A673 (cell line): Measurements from ENCODE around the gene PACRG. TPM values are rescaled to one million over a fixed set of nuclear protein-coding genes. Genes with fewer than 3 reads are reported as not detected.

Experiments used
- BruUV-seq: library from RNA; stranded (reverse); fragments of 400-500 nt; replicated peaks from 2 replicates; lab custom pipeline; 2021; lab: Mats Ljungman, UMichigan
- CTCF ChIA-PET: fragments of 300-600 bp; sonication (Branson Sonifier 250); formaldehyde crosslinking; loops from one replicate; lab custom pipeline; 2022; ENCODE audit warnings: antibody characterized with exemption; lab: Charles Lee
- POLR2A ChIA-PET: fragments of 300-600 bp; sonication (Branson Sonifier 250); formaldehyde crosslinking; loops from one replicate; lab custom pipeline; 2022; ENCODE audit warnings: antibody characterized with exemption; ENCODE audit not compliant: low non-redundant PET; lab: Charles Lee
- DNase-seq: peaks from one replicate; pipeline ENCODE4 v3.0.0-alpha.2; 2015; ENCODE audit warnings: low spot score
- H3K27ac ChIP-seq: fragments of 200-600 bp; sonication (generic); 2 replicates; pipeline ENCODE4 v1.5.1; 2016; ENCODE audit warnings: mixed run types, low read depth, mild to moderate bottlenecking, mixed read lengths, antibody characterized with exemption, low read length; ENCODE audit not compliant: poor library complexity, severe bottlenecking
- H3K27me3 ChIP-seq: fragments of 200-600 bp; sonication (generic); replicated peaks from 2 replicates; pipeline ENCODE4 v1.6.1; 2017; ENCODE audit warnings: mixed run types, low read depth, mild to moderate bottlenecking, mixed read lengths, antibody characterized with exemption, low read length; ENCODE audit not compliant: insufficient read depth, poor library complexity
- H3K36me3 ChIP-seq: fragments of 200-600 bp; sonication (generic); 2 replicates; pipeline ENCODE4 v1.6.1; 2016; ENCODE audit warnings: mixed run types, mild to moderate bottlenecking, mixed read lengths, antibody characterized with exemption, low read length; ENCODE audit not compliant: insufficient read depth, poor library complexity, severe bottlenecking
- H3K4me1 ChIP-seq: fragments of 200-600 bp; sonication (generic); 2 replicates; pipeline ENCODE4 v1.6.1; 2017; ENCODE audit warnings: mixed run types, mild to moderate bottlenecking, mixed read lengths, antibody characterized with exemption, low read length; ENCODE audit not compliant: insufficient read depth, poor library complexity, severe bottlenecking
- H3K4me3 ChIP-seq: fragments of 200-600 bp; sonication (generic); 2 replicates; pipeline ENCODE4 v1.5.1; 2016; ENCODE audit warnings: low read depth, mixed run types, mild to moderate bottlenecking, mixed read lengths, low read length; ENCODE audit not compliant: poor library complexity, severe bottlenecking
- H3K9me3 ChIP-seq: fragments of 200-600 bp; sonication (generic); 2 replicates; pipeline ENCODE4 v1.6.1; 2016; ENCODE audit warnings: mixed run types, low read depth, mild to moderate bottlenecking, mixed read lengths, antibody characterized with exemption, low read length; ENCODE audit not compliant: poor library complexity, severe bottlenecking
- CTCF ChIP-seq: fragments of 300-800, 200-600 bp; sonication (generic); conservative IDR thresholded peaks from 2 replicates; pipeline ENCODE4 v1.5.1; 2017; ENCODE audit warnings: low read depth, mild to moderate bottlenecking, antibody characterized with exemption, low read length, moderate library complexity, mixed read lengths
- EZH2 ChIP-seq: fragments of 200-600 bp; sonication (generic); IDR thresholded peaks from 2 replicates; pipeline ENCODE4 v1.6.1; 2017; ENCODE audit warnings: borderline replicate concordance, low read depth, mild to moderate bottlenecking, mixed read lengths, antibody characterized with exemption, low read length; ENCODE audit not compliant: poor library complexity, severe bottlenecking
- intact Hi-C: fragments of 100-400 bp; cut with micrococcal nuclease; formaldehyde crosslinking; loops from one replicate; pipeline ENCODE4 v1.10.0; 2022; ENCODE audit not compliant: unreplicated experiment
- total RNA-seq: library from RNA; stranded (reverse); gene quantifications from 2 replicates; pipeline ENCODE4 v1.2.3, GENCODE V29; 2021

PACRG gene
- total RNA-seq, 1 experiment from 2014 or later: not detected

DNA sequence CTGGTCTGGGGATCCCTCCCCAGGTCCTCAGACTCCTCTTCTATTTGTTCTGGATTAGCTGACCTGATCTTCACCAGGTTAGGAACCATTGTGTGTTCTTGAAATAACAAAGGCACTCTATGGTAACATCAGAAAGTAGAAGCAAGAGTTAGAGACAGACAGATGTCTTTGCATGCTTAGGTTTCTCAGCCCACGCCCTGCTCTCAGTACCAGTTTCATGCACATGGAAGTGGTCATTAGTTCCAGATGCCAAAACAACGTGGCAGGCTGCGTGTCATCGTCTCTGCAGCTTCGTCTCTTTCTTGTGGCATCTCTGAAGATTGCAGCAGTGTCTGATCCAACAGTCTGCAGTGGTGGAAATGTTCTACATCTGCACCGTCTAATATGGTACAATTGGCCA, 89.4 kb downstream of the PACRG start:
- intact Hi-C loops: no loop called here
- no peak for DNase-seq
- ChIA-PET CTCF (no interaction called here), POLR2A (no interaction called here)
- Histone ChIP-seq H3K27me3 (no peaks in the 10 kb centered on the region), H3K36me3 (no peaks in the 10 kb centered on the region), H3K9me3 (no peaks in the 10 kb centered on the region), H3K4me1 (no peaks in the 10 kb centered on the region), H3K4me3 (no peak overlapping the region), H3K27ac (no peak overlapping the region)
- BruUV-seq: no TSS peak
- no peak for TF ChIP-seq CTCF
- no peak for TF ChIP-seq EZH2

GRCh38 chr6:162819284-162819683, 91.5 kb downstream of the PACRG start:
- ChIA-PET CTCF (no interaction called here), POLR2A (no interaction called here)

DNA sequence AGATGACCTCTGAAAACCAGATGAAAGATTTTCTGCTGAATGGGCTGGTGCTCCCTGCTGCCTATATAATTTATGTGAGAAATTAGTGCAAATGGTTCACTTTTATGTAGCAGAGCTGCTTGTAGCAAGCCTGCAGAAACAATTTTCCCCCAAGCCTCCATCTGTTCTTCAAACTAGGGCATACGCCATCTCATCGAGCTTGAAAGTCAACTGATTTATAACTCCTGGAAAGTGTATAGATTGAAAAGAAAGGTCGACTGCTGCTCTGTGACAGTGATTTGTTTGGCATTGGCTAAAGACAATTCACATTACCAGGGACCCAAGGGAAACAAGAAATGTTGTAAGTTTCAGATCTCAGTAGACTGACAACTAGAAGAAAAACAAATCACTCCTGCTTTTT, 93.3 kb downstream of the PACRG start:
- ChIA-PET POLR2A (no interaction called here), CTCF (no interaction called here)

More at GRCh38 chr6:162819284-162819683, 91.5 kb downstream of the PACRG start:
- no TSS peak for BruUV-seq
- Histone ChIP-seq H3K36me3 (no peaks in the 10 kb centered on the region), H3K27me3 (no peaks in the 10 kb centered on the region), H3K27ac (no peak overlapping the region), H3K9me3 (no peaks in the 10 kb centered on the region), H3K4me3 (no peak overlapping the region), H3K4me1 (no peaks in the 10 kb centered on the region)
- no peak for DNase-seq
- intact Hi-C loops: no loop called here
- TF ChIP-seq CTCF (no peak), EZH2 (no peak)

More for the DNA sequence above, 93.3 kb downstream of the PACRG start:
- H3K27me3 ChIP-seq: no peaks in the 10 kb centered on the region
- no TSS peak for BruUV-seq
- no peak for DNase-seq
- H3K4me1 ChIP-seq: no peaks in the 10 kb centered on the region
- H3K9me3 ChIP-seq: no peaks in the 10 kb centered on the region
- H3K36me3 ChIP-seq: no peaks in the 10 kb centered on the region
- H3K27ac ChIP-seq: no peak overlapping the region
- TF ChIP-seq EZH2 (no peak), CTCF (no peak)
- no peak overlapping the region for H3K4me3 ChIP-seq
- intact Hi-C loops: no loop called here
